ENCODE measurements around the gene ARPP21.

GRCh38 chr3:35761311-35761710 lies 122.0 kb downstream of the ARPP21 start:
- TF ChIP-seq CTCF (optimal IDR thresholded peaks at IDR 0.05 in 1 of 3, IDR thresholded peaks at IDR 0.05 in 1 of 3, conservative IDR thresholded peaks at IDR 0.05 in 1 of 3; ENCODE audit: extremely low read depth in 1 of 3, insufficient read depth in 2 of 3, low read length in 3 of 3) (no peak), EZH2 (IDR thresholded peaks at IDR 0.05; ENCODE audit: low read length) (no peak)
